SHP77 (cell line): ENCODE results near the gene DCTN1.
A peak's percentile ranks its signal among the peaks of the same experiment; 100 is the strongest.

ENCODE experiments used
- DNase-seq, 2 experiments: peaks; one replicate each; lab custom pipeline; 2025; lab: John Stamatoyannopoulos, UW

The DCTN1 gene

GRCh38 chr2:74379851-74380789, at the start of gene DCTN1:
DCTN1 (minus strand) TSS chr2:74380311; CDS start chr2:74380037, 274 bp downstream.
- DNase-seq = peak; percentile 28 to 29

GRCh38 chr2:74428675-74429074, 48.6 kb upstream of the DCTN1 start:
- DNase-seq = no peak

GRCh38 chr2:74427551-74427950, 47.4 kb upstream of the DCTN1 start:
- DNase-seq = no peak

GRCh38 chr2:74426181-74426758, 46.2 kb upstream of the DCTN1 start:
- no peak for DNase-seq

- DNase-seq = no peak
Observed at GRCh38 chr2:74425523-74425922, 45.4 kb upstream of the DCTN1 start.

- no peak for DNase-seq
Observed at GRCh38 chr2:74424995-74425406, 44.9 kb upstream of the DCTN1 start.

- DNase-seq = no peak
Observed at GRCh38 chr2:74424139-74424992, 44.3 kb upstream of the DCTN1 start.

- no peak for DNase-seq
Observed at GRCh38 chr2:74423231-74424095, 43.4 kb upstream of the DCTN1 start.

GRCh38 chr2:74421221-74421870, 41.2 kb upstream of the DCTN1 start, which contains the start of the genes C2orf81 and WDR54:
C2orf81 (minus strand) TSS chr2:74421619; CDS start chr2:74421560, 59 bp downstream.
WDR54 (plus strand) TSS chr2:74421730; CDS start chr2:74422154, 424 bp downstream.
- peak; percentile 91 to 94 for DNase-seq

- DNase-seq = peak in 1 of 2 experiments; percentile 10
Observed at GRCh38 chr2:74420443-74421103, 40.5 kb upstream of the DCTN1 start.

- DNase-seq = no peak
Observed at GRCh38 chr2:74420006-74420405, 39.9 kb upstream of the DCTN1 start.

- DNase-seq = no peak
Observed at GRCh38 chr2:74419345-74419744, 39.2 kb upstream of the DCTN1 start.

GRCh38 chr2:74418312-74418711, 38.2 kb upstream of the DCTN1 start:
- peak in 1 of 2 experiments; percentile 20 for DNase-seq

- no peak for DNase-seq
Observed at GRCh38 chr2:74417763-74418162, 37.7 kb upstream of the DCTN1 start.

- no peak for DNase-seq
Observed at GRCh38 chr2:74417197-74417596, 37.1 kb upstream of the DCTN1 start.

GRCh38 chr2:74416778-74417177, 36.7 kb upstream of the DCTN1 start:
- no peak for DNase-seq

GRCh38 chr2:74415762-74416395, 35.8 kb upstream of the DCTN1 start:
- DNase-seq = no peak

GRCh38 chr2:74414881-74415761, 35.0 kb upstream of the DCTN1 start:
- no peak for DNase-seq

GRCh38 chr2:74414441-74414840, 34.3 kb upstream of the DCTN1 start:
- DNase-seq = no peak
